Upper lobe of right lung (tissue), 1 donor: ENCODE measurements around the gene TMOD4. TPM values are rescaled to one million over a fixed set of nuclear protein-coding genes. Genes with fewer than 3 reads are reported as not detected.
"Not testable (repeated sequence)": the region's sequence is repeated elsewhere in the genome, so short reads cannot be mapped to it uniquely, and the experiment has no call there.

ENCODE experiments used
- ATAC-seq: fragments of 200-7000 bp; cut with Tn5 transposase; one replicate; pipeline ENCODE4 v1.9.1; 2020; ENCODE audit warnings: mild to moderate bottlenecking, moderate library complexity
- DNase-seq: peaks from one replicate; pipeline ENCODE4 v3.0.0-alpha.2; 2020
- H3K27ac ChIP-seq: fragments of 200-600 bp; one replicate; pipeline ENCODE4 v1.8.0; 2022
- H3K27me3 ChIP-seq: fragments of 200-600 bp; one replicate; pipeline ENCODE4 v1.8.0; 2022; ENCODE audit warnings: mild to moderate bottlenecking
- H3K36me3 ChIP-seq: fragments of 200-600 bp; one replicate; pipeline ENCODE4 v1.8.0; 2022
- H3K4me1 ChIP-seq: fragments of 200-600 bp; one replicate; pipeline ENCODE4 v1.8.0; 2022
- H3K4me3 ChIP-seq: fragments of 200-600 bp; one replicate; pipeline ENCODE4 v1.8.0; 2022; ENCODE audit warnings: mild to moderate bottlenecking
- H3K9me3 ChIP-seq: fragments of 200-600 bp; one replicate; pipeline ENCODE4 v1.8.0; 2022
- CTCF ChIP-seq: fragments of 200-600 bp; IDR thresholded peaks from one replicate; pipeline ENCODE4 v1.8.0; 2022; ENCODE audit warnings: antibody characterized with exemption
- intact Hi-C: fragments of 100-400 bp; cut with DNase I; formaldehyde crosslinking; loops from one replicate; pipeline ENCODE4 v1.11.0; 2022
- total RNA-seq: library from RNA; stranded (reverse); fragmentation: NEBNext Ultra II Directional; extraction: Animal tissue kit (Norgen Biotek cat#: 25700); gene quantifications from one replicate; pipeline ENCODE4 v1.2.1, GENCODE V29; 2021
- donor health status: DM: no; HTN: yes; CAD: no; lungs with severe emphysema.

Gene TMOD4
- total RNA-seq, 1 donor from 2014 or later: not detected

GRCh38 chr1:151196292-151196800 is 20.6 kb upstream of the TMOD4 start:
- H3K9me3 ChIP-seq: no peaks in the 10 kb centered on the region
- TF ChIP-seq CTCF: peak; percentile 58
- peak overlapping the region; percentile 12 for H3K4me3 ChIP-seq
- peaks cover 19% of the 10 kb centered on the region for H3K4me1 ChIP-seq
- no peaks in the 10 kb centered on the region for H3K27me3 ChIP-seq
- DNase-seq (no peak), ATAC-seq (peak; percentile 33)
- H3K36me3 ChIP-seq: no peaks in the 10 kb centered on the region
- intact Hi-C loops: no loop called here
- peak overlapping the region; percentile 70 for H3K27ac ChIP-seq

GRCh38 chr1:151194894-151195594 is 19.3 kb upstream of the TMOD4 start:
- H3K27me3 ChIP-seq, intact Hi-C loops, H3K36me3 ChIP-seq, H3K9me3 ChIP-seq: not testable (repeated sequence)
- Histone ChIP-seq H3K4me3 (peak overlapping the region; percentile 12), H3K27ac (peak overlapping the region; percentile 70), H3K4me1 (peaks cover 14% of the 10 kb centered on the region)
- DNase-seq (peak; percentile 82), ATAC-seq (peak; percentile 58)

- ATAC-seq (no peak), DNase-seq (no peak)
- Histone ChIP-seq H3K4me3 (no peak overlapping the region), H3K9me3 (no peaks in the 10 kb centered on the region), H3K27me3 (no peaks in the 10 kb centered on the region), H3K4me1 (peaks cover 19% of the 10 kb centered on the region), H3K27ac (no peak overlapping the region), H3K36me3 (no peaks in the 10 kb centered on the region)
- intact Hi-C loops: no loop called here
- no peak for TF ChIP-seq CTCF
Observed at GRCh38 chr1:151193856-151194255, 18.1 kb upstream of the TMOD4 start.

GRCh38 chr1:151193304-151193703 is 17.5 kb upstream of the TMOD4 start:
- Histone ChIP-seq H3K4me3 (no peak overlapping the region), H3K27ac (no peak overlapping the region), H3K9me3 (no peaks in the 10 kb centered on the region), H3K36me3 (no peaks in the 10 kb centered on the region), H3K4me1 (peaks cover 25% of the 10 kb centered on the region), H3K27me3 (no peaks in the 10 kb centered on the region)
- no peak for TF ChIP-seq CTCF
- ATAC-seq (no peak), DNase-seq (no peak)
- intact Hi-C loops: no loop called here

- Histone ChIP-seq H3K4me1 (peaks cover 21% of the 10 kb centered on the region), H3K4me3 (no peak overlapping the region), H3K36me3 (no peaks in the 10 kb centered on the region), H3K27me3 (no peaks in the 10 kb centered on the region), H3K9me3 (no peaks in the 10 kb centered on the region), H3K27ac (no peak overlapping the region)
- intact Hi-C loops: no loop called here
- ATAC-seq (no peak), DNase-seq (no peak)
- TF ChIP-seq CTCF: no peak
Observed at GRCh38 chr1:151192047-151192446, 16.3 kb upstream of the TMOD4 start.

- peaks cover 10% of the 10 kb centered on the region for H3K36me3 ChIP-seq
- peak; percentile 10 for TF ChIP-seq CTCF
Observed at GRCh38 chr1:151189637-151190445, 14.1 kb upstream of the TMOD4 start, which contains the start of gene VPS72. Gene VPS72 (minus strand): TSS chr1:151190197. CDS start chr1:151190121, 76 bp downstream.

GRCh38 chr1:151188667-151189066 is 12.9 kb upstream of the TMOD4 start:
- H3K27me3 ChIP-seq, intact Hi-C loops, DNase-seq, H3K27ac ChIP-seq, H3K9me3 ChIP-seq, ATAC-seq: not testable (repeated sequence)
- H3K4me3 ChIP-seq: peak overlapping the region; percentile 62
- H3K4me1 ChIP-seq: peaks cover 17% of the 10 kb centered on the region
- H3K36me3 ChIP-seq: peaks cover 22% of the 10 kb centered on the region

More at GRCh38 chr1:151189637-151190445, 14.1 kb upstream of the TMOD4 start, which contains the start of gene VPS72:
- peaks cover 17% of the 10 kb centered on the region for H3K4me1 ChIP-seq
- no peaks in the 10 kb centered on the region for H3K27me3 ChIP-seq
- DNase-seq: peak; percentile 91
- peak; percentile 99 for ATAC-seq
- H3K4me3 ChIP-seq: peak within 1 kb of the TSS; percentile 62
- intact Hi-C loops: no loop called here
- no peaks in the 10 kb centered on the region for H3K9me3 ChIP-seq
- peak within 1 kb of the TSS; percentile 76 for H3K27ac ChIP-seq
